GM12891 (cell line): ENCODE data around the gene CREBRF.

ENCODE experiments used
- POLR2A ChIP-seq: IDR thresholded peaks from 2 replicates; pipeline ENCODE4 v1.6.1; 2011; ENCODE audit warnings: low read depth, low read length, control low read depth
- POLR2AphosphoS5 ChIP-seq: IDR thresholded peaks from 2 replicates; pipeline ENCODE4 v1.6.1; 2011; ENCODE audit warnings: low read depth, low read length, control low read depth
- POU2F2 ChIP-seq: IDR thresholded peaks from 2 replicates; pipeline ENCODE4 v1.6.1; 2011; ENCODE audit warnings: low read depth, mild to moderate bottlenecking, control low read depth, low read length, moderate library complexity
- TAF1 ChIP-seq: IDR thresholded peaks from 2 replicates; pipeline ENCODE4 v1.6.1; 2011; ENCODE audit warnings: low read depth, low read length, control low read depth

GRCh38 chr5:173119719-173120118 is 63.6 kb downstream of the CREBRF start:
- TF ChIP-seq TAF1 (no peak), POLR2A (no peak), POU2F2 (no peak), POLR2AphosphoS5 (no peak)
